Endothelial cell of umbilical vein (primary cell): ENCODE results near the gene KCNJ15.

Experiments used
- JUN ChIP-seq: IDR thresholded peaks from 2 replicates; pipeline ENCODE4 v1.6.1; 2011; ENCODE audit warnings: borderline replicate concordance, low read depth; ENCODE audit not compliant: insufficient read length, insufficient read depth
- POLR2A ChIP-seq: IDR thresholded peaks from 2 replicates; pipeline ENCODE4 v1.6.1; 2012; ENCODE audit warnings: low read depth, mild to moderate bottlenecking, control low read depth, low read length
- POLR2AphosphoS5 ChIP-seq: IDR thresholded peaks from 2 replicates; pipeline ENCODE4 v1.6.1; 2012; ENCODE audit warnings: low read depth, mild to moderate bottlenecking, control low read depth, low read length, moderate library complexity; ENCODE audit not compliant: insufficient read depth

DNA sequence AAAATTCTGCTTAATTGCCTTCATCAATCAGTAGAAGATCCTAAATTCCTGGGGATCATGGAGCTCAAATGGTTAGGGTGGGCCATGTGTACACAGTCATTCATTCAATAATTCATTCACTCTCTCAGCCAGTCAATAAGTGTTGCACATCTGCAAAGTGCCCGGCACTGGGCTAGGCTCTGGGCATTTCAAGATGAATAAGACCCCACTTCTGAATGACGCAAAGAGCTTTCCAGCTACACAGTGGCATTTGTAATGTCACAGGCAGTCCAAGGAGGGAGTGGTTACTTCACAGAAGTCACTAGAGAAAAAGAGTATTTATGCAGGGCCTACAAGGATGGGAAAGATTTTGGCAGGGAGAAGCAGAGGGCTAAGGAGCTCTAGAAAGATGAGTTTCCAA, 93.2 kb downstream of the KCNJ15 start:
- no peak for TF ChIP-seq JUN
- no peak for TF ChIP-seq POLR2A
- no peak for TF ChIP-seq POLR2AphosphoS5
